ENCODE measurements around the gene CFHR3.
"Not testable (repeated sequence)": the region's sequence is repeated elsewhere in the genome, so short reads cannot be mapped to it uniquely, and the experiment has no call there.

Gene CFHR3

DNA sequence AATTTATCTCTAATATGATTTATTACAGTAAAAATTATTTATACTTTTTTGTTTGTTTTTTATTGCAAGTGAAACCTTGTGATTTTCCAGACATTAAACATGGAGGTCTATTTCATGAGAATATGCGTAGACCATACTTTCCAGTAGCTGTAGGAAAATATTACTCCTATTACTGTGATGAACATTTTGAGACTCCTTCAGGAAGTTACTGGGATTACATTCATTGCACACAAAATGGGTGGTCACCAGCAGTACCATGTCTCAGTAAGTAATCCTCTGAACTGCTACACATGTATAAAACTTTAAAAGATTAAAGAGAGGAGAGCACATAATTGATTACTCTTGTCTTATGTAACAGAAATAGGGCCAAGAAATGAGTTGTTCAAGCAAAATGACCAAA is 4.5 kb downstream of the CFHR3 start:
- DNase-seq: no peak

DNA sequence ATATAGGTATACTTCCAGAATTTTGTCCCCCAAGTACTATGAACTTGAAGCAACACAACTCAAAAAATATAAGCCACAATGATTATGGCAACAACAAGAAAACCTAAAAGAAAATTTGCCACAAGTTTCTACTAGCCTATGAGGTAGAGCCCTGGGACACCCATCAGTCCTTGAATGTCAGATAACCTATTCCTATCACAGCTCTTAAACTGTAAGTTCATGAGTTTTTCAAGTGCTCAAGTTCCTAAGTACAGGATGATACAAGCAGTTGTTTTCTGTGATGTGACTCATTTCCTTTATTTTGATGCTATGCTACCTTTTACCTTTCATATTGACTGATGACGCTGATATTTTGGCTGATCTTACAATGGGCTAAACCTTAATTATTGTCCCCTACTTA is 16.6 kb downstream of the CFHR3 start:
- H3K36me3 ChIP-seq (ENCODE audit: control insufficient read depth in 1 of 2, insufficient read depth in 2 of 2, low read depth in 1 of 2, low read length in 2 of 2); H3K4me3 ChIP-seq (ENCODE audit: insufficient read depth in 1 of 2, low read depth in 1 of 2, low read length in 2 of 2); H3K27ac ChIP-seq (ENCODE audit: low read length, poor library complexity, severe bottlenecking); H4K91ac ChIP-seq (ENCODE audit: low read length); H3K18ac ChIP-seq (ENCODE audit: low read depth in 1 of 2, low read length in 2 of 2); H3K27me3 ChIP-seq (ENCODE audit: control insufficient read depth in 1 of 2, insufficient read depth in 1 of 2, low read length in 2 of 2); H2BK12ac ChIP-seq (ENCODE audit: low read length in 2 of 2); H3K4ac ChIP-seq (ENCODE audit: low read depth in 1 of 2, low read length in 2 of 2); H2AFZ ChIP-seq (ENCODE audit: low read depth, low read length); H3K23ac ChIP-seq (ENCODE audit: low read length in 2 of 2); H4K8ac ChIP-seq (ENCODE audit: low read length); H3K9me3 ChIP-seq (ENCODE audit: control insufficient read depth, low read length); H3K4me1 ChIP-seq (ENCODE audit: control insufficient read depth, insufficient read depth, low read depth, low read length); H3K4me2 ChIP-seq (ENCODE audit: low read length, poor library complexity, severe bottlenecking); H3K9ac ChIP-seq (ENCODE audit: low read length); H3K14ac ChIP-seq (ENCODE audit: low read length in 2 of 2); H2BK120ac ChIP-seq (ENCODE audit: low read depth, low read length); H3K79me1 ChIP-seq (replicated peaks; ENCODE audit: low read length, poor library complexity, severe bottlenecking); H2BK15ac ChIP-seq (ENCODE audit: low read depth, poor library complexity, severe bottlenecking); DNase-seq; H2AK5ac ChIP-seq (ENCODE audit: low read length, severe bottlenecking); H2BK5ac ChIP-seq (ENCODE audit: low read depth, low read length, poor library complexity, severe bottlenecking): not testable (repeated sequence)
- no CpG with 5 or more reads among the region's 1 CpG for WGBS

More for the DNA sequence above, 4.5 kb downstream of the CFHR3 start:
- no CpG with 5 or more reads among the region's 1 CpG for WGBS
- Histone ChIP-seq H2AFZ (ENCODE audit: low read depth, low read length) (no peak overlapping the region), H3K9me3 (ENCODE audit: control insufficient read depth, low read length) (no peaks in the 10 kb centered on the region), H3K27ac (ENCODE audit: low read length, poor library complexity, severe bottlenecking) (no peak overlapping the region), H3K14ac (ENCODE audit: low read length in 2 of 2) (no peak overlapping the region), H2BK5ac (ENCODE audit: low read depth, low read length, poor library complexity, severe bottlenecking) (no peak overlapping the region), H3K9ac (ENCODE audit: low read length) (no peak overlapping the region), H3K4me1 (ENCODE audit: control insufficient read depth, insufficient read depth, low read depth, low read length) (no peaks in the 10 kb centered on the region), H3K4me3 (ENCODE audit: insufficient read depth in 1 of 2, low read depth in 1 of 2, low read length in 2 of 2) (no peak overlapping the region), H2BK120ac (ENCODE audit: low read depth, low read length) (no peak overlapping the region), H3K4me2 (ENCODE audit: low read length, poor library complexity, severe bottlenecking) (no peak overlapping the region), H4K91ac (ENCODE audit: low read length) (no peak overlapping the region), H3K36me3 (ENCODE audit: control insufficient read depth in 1 of 2, insufficient read depth in 2 of 2, low read depth in 1 of 2, low read length in 2 of 2) (no peaks in the 10 kb centered on the region), H3K27me3 (ENCODE audit: control insufficient read depth in 1 of 2, insufficient read depth in 1 of 2, low read length in 2 of 2) (no peaks in the 10 kb centered on the region), H3K4ac (ENCODE audit: low read depth in 1 of 2, low read length in 2 of 2) (no peak overlapping the region), H2AK5ac (ENCODE audit: low read length, severe bottlenecking) (no peak overlapping the region), H2BK15ac (ENCODE audit: low read depth, poor library complexity, severe bottlenecking) (no peak overlapping the region), H3K18ac (ENCODE audit: low read depth in 1 of 2, low read length in 2 of 2) (no peak overlapping the region), H3K23ac (ENCODE audit: low read length in 2 of 2) (no peak overlapping the region), H4K8ac (ENCODE audit: low read length) (no peak overlapping the region), H2BK12ac (ENCODE audit: low read length in 2 of 2) (no peak overlapping the region), H3K79me1 (replicated peaks; ENCODE audit: low read length, poor library complexity, severe bottlenecking) (no peaks in the 10 kb centered on the region)

DNA sequence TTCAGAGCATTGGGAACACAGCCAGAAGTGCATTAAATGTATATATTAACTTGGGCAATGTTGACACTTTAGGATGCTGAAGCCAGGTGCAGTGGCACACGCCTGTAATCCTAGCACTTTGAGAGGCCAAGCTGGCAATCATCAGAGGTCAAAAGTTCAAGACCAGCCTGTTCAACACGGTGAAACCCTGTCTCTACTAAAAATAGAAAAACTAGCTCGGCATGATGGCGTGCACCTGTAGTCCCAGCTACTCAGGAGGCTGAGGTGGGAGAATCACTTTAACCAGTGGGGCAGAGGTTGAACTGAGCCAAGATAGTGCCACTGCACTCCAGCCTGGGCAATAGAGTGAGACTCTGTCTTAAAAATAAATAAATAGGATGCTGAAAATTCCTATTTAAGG is 19.5 kb downstream of the CFHR3 start:
- not testable (repeated sequence) for H3K18ac ChIP-seq (ENCODE audit: low read depth in 1 of 2, low read length in 2 of 2); H2BK120ac ChIP-seq (ENCODE audit: low read depth, low read length); H2AFZ ChIP-seq (ENCODE audit: low read depth, low read length); H3K9me3 ChIP-seq (ENCODE audit: control insufficient read depth, low read length); H3K4me2 ChIP-seq (ENCODE audit: low read length, poor library complexity, severe bottlenecking); H3K79me1 ChIP-seq (replicated peaks; ENCODE audit: low read length, poor library complexity, severe bottlenecking); H4K91ac ChIP-seq (ENCODE audit: low read length); DNase-seq; H2BK12ac ChIP-seq (ENCODE audit: low read length in 2 of 2); H3K4me3 ChIP-seq (ENCODE audit: insufficient read depth in 1 of 2, low read depth in 1 of 2, low read length in 2 of 2); H3K4me1 ChIP-seq (ENCODE audit: control insufficient read depth, insufficient read depth, low read depth, low read length); H2AK5ac ChIP-seq (ENCODE audit: low read length, severe bottlenecking); H3K27ac ChIP-seq (ENCODE audit: low read length, poor library complexity, severe bottlenecking); H2BK15ac ChIP-seq (ENCODE audit: low read depth, poor library complexity, severe bottlenecking); H3K14ac ChIP-seq (ENCODE audit: low read length in 2 of 2); H3K4ac ChIP-seq (ENCODE audit: low read depth in 1 of 2, low read length in 2 of 2); H4K8ac ChIP-seq (ENCODE audit: low read length); H2BK5ac ChIP-seq (ENCODE audit: low read depth, low read length, poor library complexity, severe bottlenecking); H3K36me3 ChIP-seq (ENCODE audit: control insufficient read depth in 1 of 2, insufficient read depth in 2 of 2, low read depth in 1 of 2, low read length in 2 of 2); H3K27me3 ChIP-seq (ENCODE audit: control insufficient read depth in 1 of 2, insufficient read depth in 1 of 2, low read length in 2 of 2); H3K23ac ChIP-seq (ENCODE audit: low read length in 2 of 2); H3K9ac ChIP-seq (ENCODE audit: low read length)
- WGBS: 85% methylated on average over 3 of the region's 4 CpGs

DNA sequence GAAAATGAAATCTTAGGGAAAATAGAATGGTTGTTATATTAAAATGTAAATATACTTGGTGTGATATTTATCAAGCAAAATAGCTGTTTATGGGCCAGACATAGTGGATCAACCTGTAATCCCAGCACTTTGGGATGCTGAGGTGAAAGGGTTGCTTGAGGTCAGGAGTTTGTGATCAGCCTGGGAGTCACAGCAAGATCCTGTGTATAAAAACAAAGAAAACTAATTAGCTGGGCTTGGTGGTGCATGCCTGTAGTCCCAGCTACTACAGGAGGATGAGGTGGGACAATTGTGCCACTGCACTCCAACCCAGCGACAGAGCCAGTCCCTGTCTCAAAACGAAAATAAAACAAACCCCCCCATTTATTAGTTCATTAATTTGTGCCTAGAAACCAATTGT is 23.3 kb downstream of the CFHR3 start:
- no peak overlapping the region for H4K8ac ChIP-seq (ENCODE audit: low read length)
- H3K27ac ChIP-seq (ENCODE audit: low read length, poor library complexity, severe bottlenecking): no peak overlapping the region
- H3K18ac ChIP-seq (ENCODE audit: low read depth in 1 of 2, low read length in 2 of 2): no peak overlapping the region
- H2BK120ac ChIP-seq (ENCODE audit: low read depth, low read length): no peak overlapping the region
- no peak overlapping the region for H3K4me3 ChIP-seq (ENCODE audit: insufficient read depth in 1 of 2, low read depth in 1 of 2, low read length in 2 of 2)
- H2AFZ ChIP-seq (ENCODE audit: low read depth, low read length): no peak overlapping the region
- no peaks in the 10 kb centered on the region for H3K9me3 ChIP-seq (ENCODE audit: control insufficient read depth, low read length)
- H3K14ac ChIP-seq (ENCODE audit: low read length in 2 of 2): no peak overlapping the region
- no peak overlapping the region for H3K23ac ChIP-seq (ENCODE audit: low read length in 2 of 2)
- no peaks in the 10 kb centered on the region for H3K79me1 ChIP-seq (replicated peaks; ENCODE audit: low read length, poor library complexity, severe bottlenecking)
- no peak overlapping the region for H2AK5ac ChIP-seq (ENCODE audit: low read length, severe bottlenecking)
- H3K4me1 ChIP-seq (ENCODE audit: control insufficient read depth, insufficient read depth, low read depth, low read length): no peaks in the 10 kb centered on the region
- H2BK15ac ChIP-seq (ENCODE audit: low read depth, poor library complexity, severe bottlenecking): no peak overlapping the region
- H2BK5ac ChIP-seq (ENCODE audit: low read depth, low read length, poor library complexity, severe bottlenecking): no peak overlapping the region
- no peaks in the 10 kb centered on the region for H3K36me3 ChIP-seq (ENCODE audit: control insufficient read depth in 1 of 2, insufficient read depth in 2 of 2, low read depth in 1 of 2, low read length in 2 of 2)
- H3K27me3 ChIP-seq (ENCODE audit: control insufficient read depth in 1 of 2, insufficient read depth in 1 of 2, low read length in 2 of 2): no peaks in the 10 kb centered on the region
- no peak overlapping the region for H3K9ac ChIP-seq (ENCODE audit: low read length)
- no peak overlapping the region for H3K4me2 ChIP-seq (ENCODE audit: low read length, poor library complexity, severe bottlenecking)
- H3K4ac ChIP-seq (ENCODE audit: low read depth in 1 of 2, low read length in 2 of 2): no peak overlapping the region
- H2BK12ac ChIP-seq (ENCODE audit: low read length in 2 of 2): no peak overlapping the region
- no peak for DNase-seq
- H4K91ac ChIP-seq (ENCODE audit: low read length): no peak overlapping the region
- no CpG with 5 or more reads among the region's 2 CpGs for WGBS

Data from mesenchymal stem cell (in vitro differentiated cells and primary cell).